SK-N-SH (cell line): Measurements from ENCODE around the gene SEC24B. TPM values are rescaled to one million over a fixed set of nuclear protein-coding genes. Genes with fewer than 3 reads are reported as not detected.

Experiments used
- CTCF ChIA-PET: fragments of 300-600, 350-600 bp; formaldehyde crosslinking; extraction: SDS; loops from one replicate; lab custom pipeline; 2021; lab: Yijun Ruan, JAX
- POLR2A ChIA-PET: fragments of 350-600 bp; sonication (Branson Sonifier 250); formaldehyde crosslinking; extraction: SDS; loops from one replicate; lab custom pipeline; 2020; ENCODE audit warnings: antibody characterized with exemption, inconsistent platforms; lab: Yijun Ruan, JAX
- DNase-seq: peaks from one replicate; pipeline ENCODE4 v3.0.0; 2012
- H2AFZ ChIP-seq: fragments of 200-600 bp; sonication (generic); 2 replicates; pipeline ENCODE4 v1.8.1; 2016; ENCODE audit warnings: antibody characterized with exemption, mild to moderate bottlenecking, low read depth
- H3F3A ChIP-seq: fragments of 200-600 bp; sonication (generic); replicated peaks from 2 replicates; pipeline ENCODE3; 2016; ENCODE audit warnings: antibody characterized with exemption, mild to moderate bottlenecking; ENCODE audit not compliant: insufficient read depth
- H3K27ac ChIP-seq, 2 experiments: fragments of 200-500 bp in 1 of 2; fragments of 200-600 bp in 1 of 2; sonication (Bioruptor generic) in 1 of 2; sonication (generic), shearing (Covaris generic) in 1 of 2; 2 replicates each; pipeline versions ENCODE4 v1.5.1 to v1.6.1; 2014 to 2016; ENCODE audit warnings: low read depth in 2 of 2, inconsistent platforms in 1 of 2, low read length in 1 of 2, mild to moderate bottlenecking in 1 of 2, mixed read lengths in 1 of 2
- H3K27me3 ChIP-seq: fragments of 200-600 bp; sonication (generic), shearing (Covaris generic); 2 replicates; pipeline ENCODE4 v1.6.1; 2016; ENCODE audit warnings: mixed run types; ENCODE audit not compliant: insufficient read depth
- H3K36me3 ChIP-seq, 2 experiments: fragments of 200-500 bp in 1 of 2; fragments of 200-600 bp in 1 of 2; sonication (Bioruptor generic) in 1 of 2; sonication (generic) in 1 of 2; replicated peaks in 1 of 2; 2 replicates each; pipeline versions ENCODE3 to v1.5.1; 2014 to 2016; ENCODE audit warnings: low read length in 1 of 2, mild to moderate bottlenecking in 1 of 2; ENCODE audit not compliant: insufficient read depth in 2 of 2, control insufficient read depth in 1 of 2
- H3K4me1 ChIP-seq, 2 experiments: fragments of 200-500 bp in 1 of 2; fragments of 200-600 bp in 1 of 2; sonication (Bioruptor generic) in 1 of 2; sonication (generic), shearing (Covaris generic) in 1 of 2; 2 replicates each; pipeline versions ENCODE4 v1.5.1 to v1.6.1; 2014 to 2016; ENCODE audit warnings: low read depth in 1 of 2, low read length in 1 of 2, mixed run types in 1 of 2; ENCODE audit not compliant: insufficient read depth in 2 of 2, control insufficient read depth in 1 of 2
- H3K4me2 ChIP-seq: fragments of 200-600 bp; sonication (generic), shearing (Covaris generic); 2 replicates; pipeline ENCODE4 v1.6.1; 2017; ENCODE audit warnings: mixed run types
- H3K4me3 ChIP-seq, 2 experiments: fragments of 200-500 bp in 1 of 2; fragments of 200-600 bp in 1 of 2; sonication (Bioruptor generic) in 1 of 2; sonication (generic), shearing (Covaris generic) in 1 of 2; 2 replicates each; pipeline versions ENCODE4 v1.5.1 to v1.8.1; 2014 to 2016; ENCODE audit warnings: low read depth in 2 of 2, inconsistent platforms in 1 of 2, low read length in 1 of 2, mild to moderate bottlenecking in 1 of 2, mixed read lengths in 1 of 2, moderate library complexity in 1 of 2
- H3K79me2 ChIP-seq: fragments of 200-600 bp; sonication (generic); 2 replicates; pipeline ENCODE4 v1.8.1; 2017; ENCODE audit warnings: mild to moderate bottlenecking; ENCODE audit not compliant: insufficient read depth
- H3K9ac ChIP-seq: fragments of 200-600 bp; sonication (generic); 2 replicates; pipeline ENCODE4 v1.6.1; 2017; ENCODE audit warnings: mixed run types
- H3K9me2 ChIP-seq: fragments of 200-600 bp; sonication (generic); 2 replicates; pipeline ENCODE4 v1.6.1; 2017; ENCODE audit warnings: mixed run types
- H3K9me3 ChIP-seq: fragments of 200-600 bp; sonication (generic); 2 replicates; pipeline ENCODE4 v1.6.1; 2017; ENCODE audit warnings: mixed run types, mild to moderate bottlenecking, moderate library complexity
- H4K20me1 ChIP-seq: fragments of 200-600 bp; sonication (generic); 2 replicates; pipeline ENCODE4 v1.6.1; 2017; ENCODE audit warnings: mild to moderate bottlenecking, mixed run types; ENCODE audit not compliant: insufficient read depth
- CHD2 ChIP-seq: fragments of 150-350 bp; IDR thresholded peaks from 2 replicates; pipeline ENCODE4 v1.6.1; 2018; ENCODE audit warnings: low read length; ENCODE audit not compliant: partially characterized antibody
- ELF1 ChIP-seq: IDR thresholded peaks from 2 replicates; pipeline ENCODE4 v1.4.0; 2012
- EP300 ChIP-seq, 2 experiments: IDR thresholded peaks; 2 replicates each; pipeline versions ENCODE4 v1.4.0 to v1.6.1; 2012; ENCODE audit warnings: borderline replicate concordance in 1 of 2, low read depth in 1 of 2, low read length in 1 of 2
- FOSL2 ChIP-seq: IDR thresholded peaks from 2 replicates; pipeline ENCODE4 v1.4.0; 2012; ENCODE audit warnings: low read depth, mild to moderate bottlenecking, moderate library complexity, borderline replicate concordance
- FOXJ3 ChIP-seq: sonication (generic); formaldehyde crosslinking; IDR thresholded peaks from 2 replicates; pipeline ENCODE4 v1.5.1; 2020; ENCODE audit warnings: mild to moderate bottlenecking, missing genetic modification reagents
- GABPA ChIP-seq: IDR thresholded peaks from 2 replicates; pipeline ENCODE4 v1.4.0; 2012; ENCODE audit warnings: low read depth, mild to moderate bottlenecking
- JUND ChIP-seq: IDR thresholded peaks from 2 replicates; pipeline ENCODE4 v1.4.0; 2012
- MEF2A ChIP-seq: IDR thresholded peaks from 2 replicates; pipeline ENCODE4 v1.4.0; 2012; ENCODE audit warnings: low read depth, borderline replicate concordance
- NFIC ChIP-seq: IDR thresholded peaks from 2 replicates; pipeline ENCODE4 v1.4.0; 2012; ENCODE audit warnings: borderline replicate concordance
- POLR2AphosphoS5 ChIP-seq: IDR thresholded peaks from 2 replicates; pipeline ENCODE4 v1.6.1; 2012; ENCODE audit warnings: low read depth, low read length
- RAD21 ChIP-seq: IDR thresholded peaks from 2 replicates; pipeline ENCODE4 v1.6.1; 2012; ENCODE audit warnings: mild to moderate bottlenecking, low read length
- RCOR1 ChIP-seq: fragments of 150-350 bp; IDR thresholded peaks from 2 replicates; pipeline ENCODE4 v1.6.1; 2017; ENCODE audit warnings: antibody characterized with exemption, low read length
- TAF1 ChIP-seq: IDR thresholded peaks from 2 replicates; pipeline ENCODE4 v1.6.1; 2012; ENCODE audit warnings: low read depth, mild to moderate bottlenecking, low read length, moderate library complexity, borderline replicate concordance
- TCF12 ChIP-seq: IDR thresholded peaks from 2 replicates; pipeline ENCODE4 v1.4.0; 2012
- TEAD4 ChIP-seq: IDR thresholded peaks from 2 replicates; pipeline ENCODE4 v1.4.0; 2012; ENCODE audit warnings: mild to moderate bottlenecking, borderline replicate concordance; ENCODE audit not compliant: insufficient read depth
- USF1 ChIP-seq: IDR thresholded peaks from 2 replicates; pipeline ENCODE4 v1.4.0; 2012; ENCODE audit warnings: low read depth, borderline replicate concordance
- YY1 ChIP-seq: IDR thresholded peaks from 2 replicates; pipeline ENCODE4 v1.4.0; 2012; ENCODE audit warnings: low read depth, mild to moderate bottlenecking
- WGBS: methylation state at CpG from one replicate; pipeline ENCODE4 v1.1.6; 2017; ENCODE audit warnings: low lambda C conversion rate; 5-methylcytosine and 5-hydroxymethylcytosine counted together
- polyA plus RNA-seq, 3 experiments: library from polyadenylated mRNA; depleted of rRNA; stranded (reverse); fragments of >200 nt; gene quantifications; 2 replicates each; pipeline ENCODE4 v1.2.3, GENCODE V29; 2012
- TF ChIP-seq, protein P1 (sequence below): fragments of 150-350 bp; IDR thresholded peaks from 2 replicates; pipeline ENCODE4 v1.6.1; 2017; ENCODE audit warnings: antibody characterized with exemption, low read length, low read depth, borderline replicate concordance
- TF ChIP-seq, protein P2 (sequence below): fragments of 200-600 bp; sonication (generic); IDR thresholded peaks from 2 replicates; pipeline ENCODE4 v1.6.1; 2017; ENCODE audit warnings: antibody characterized with exemption, mild to moderate bottlenecking, moderate library complexity
- TF ChIP-seq, protein P3 (sequence below): IDR thresholded peaks from 2 replicates; pipeline ENCODE4 v1.4.0; 2012; ENCODE audit warnings: low read depth

The SEC24B gene
- polyA plus RNA-seq, 1 of the 3 experiments (the other 2 are of a cell fraction): 23.0 TPM

DNA sequence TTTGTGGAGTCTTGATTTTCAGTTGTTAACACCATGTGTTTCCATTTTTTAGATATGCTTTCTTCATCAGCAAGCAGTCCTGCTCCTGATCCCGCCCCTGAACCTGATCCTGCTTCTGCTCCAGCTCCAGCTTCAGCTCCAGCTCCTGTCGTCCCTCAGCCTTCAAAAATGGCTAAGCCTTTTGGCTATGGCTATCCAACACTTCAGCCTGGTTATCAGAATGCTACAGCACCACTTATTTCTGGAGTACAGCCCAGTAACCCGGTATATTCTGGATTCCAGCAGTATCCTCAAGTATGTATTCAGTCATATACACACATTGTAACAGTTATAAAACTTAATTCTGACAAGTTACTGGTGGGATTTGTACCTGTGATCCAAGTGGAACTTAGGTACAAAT lies 60.9 kb downstream of the SEC24B start:
- Histone ChIP-seq H3K4me3 (no peak overlapping the region), H3K79me2 (peaks cover 60% of the 10 kb centered on the region), H3K27ac (no peak overlapping the region; a peak in 1 of 4 replicates), H3F3A (no peaks in the 10 kb centered on the region), H3K9me3 (no peaks in the 10 kb centered on the region), H3K9me2 (no peaks in the 10 kb centered on the region), H3K4me1 (no peaks in the 10 kb centered on the region; a peak in 1 of 4 replicates), H4K20me1 (no peaks in the 10 kb centered on the region), H2AFZ (no peak overlapping the region), H3K9ac (no peak overlapping the region), H3K27me3 (no peaks in the 10 kb centered on the region), H3K4me2 (no peak overlapping the region), H3K36me3 (peaks cover 58 to 71% of the 10 kb centered on the region in 2 experiments)
- DNase-seq: no peak
- WGBS: 98% methylated on average over 3 of the region's 3 CpGs
- ChIA-PET CTCF (interaction anchor here (1.3 kb wide), 1 partner anchor 61 kb away, joined by 3 read pairs; the partner anchor contains the start of gene SEC24B), POLR2A (interaction anchor here (0.5 kb wide), 1 partner anchor 40 kb away, joined by 3 read pairs; no protein-coding TSS in a partner anchor)
- TF ChIP-seq JUND (no peak), YY1 (no peak), GABPA (no peak), RCOR1 (no peak), FOSL2 (no peak), EP300 (IDR thresholded peaks at IDR 0.05; ENCODE audit: borderline replicate concordance in 1 of 2, low read depth in 1 of 2, low read length in 1 of 2) (no peak), MEF2A (no peak), RAD21 (no peak), USF1 (no peak), TAF1 (no peak), POLR2AphosphoS5 (no peak), NFIC (no peak), ELF1 (no peak), FOXJ3 (CRISPR knock-in tag) (no peak), CHD2 (no peak), TEAD4 (no peak), TCF12 (no peak)
- TF ChIP-seq, protein P1, sequence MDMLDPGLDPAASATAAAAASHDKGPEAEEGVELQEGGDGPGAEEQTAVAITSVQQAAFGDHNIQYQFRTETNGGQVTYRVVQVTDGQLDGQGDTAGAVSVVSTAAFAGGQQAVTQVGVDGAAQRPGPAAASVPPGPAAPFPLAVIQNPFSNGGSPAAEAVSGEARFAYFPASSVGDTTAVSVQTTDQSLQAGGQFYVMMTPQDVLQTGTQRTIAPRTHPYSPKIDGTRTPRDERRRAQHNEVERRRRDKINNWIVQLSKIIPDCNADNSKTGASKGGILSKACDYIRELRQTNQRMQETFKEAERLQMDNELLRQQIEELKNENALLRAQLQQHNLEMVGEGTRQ: no peak
- TF ChIP-seq, protein P2, sequence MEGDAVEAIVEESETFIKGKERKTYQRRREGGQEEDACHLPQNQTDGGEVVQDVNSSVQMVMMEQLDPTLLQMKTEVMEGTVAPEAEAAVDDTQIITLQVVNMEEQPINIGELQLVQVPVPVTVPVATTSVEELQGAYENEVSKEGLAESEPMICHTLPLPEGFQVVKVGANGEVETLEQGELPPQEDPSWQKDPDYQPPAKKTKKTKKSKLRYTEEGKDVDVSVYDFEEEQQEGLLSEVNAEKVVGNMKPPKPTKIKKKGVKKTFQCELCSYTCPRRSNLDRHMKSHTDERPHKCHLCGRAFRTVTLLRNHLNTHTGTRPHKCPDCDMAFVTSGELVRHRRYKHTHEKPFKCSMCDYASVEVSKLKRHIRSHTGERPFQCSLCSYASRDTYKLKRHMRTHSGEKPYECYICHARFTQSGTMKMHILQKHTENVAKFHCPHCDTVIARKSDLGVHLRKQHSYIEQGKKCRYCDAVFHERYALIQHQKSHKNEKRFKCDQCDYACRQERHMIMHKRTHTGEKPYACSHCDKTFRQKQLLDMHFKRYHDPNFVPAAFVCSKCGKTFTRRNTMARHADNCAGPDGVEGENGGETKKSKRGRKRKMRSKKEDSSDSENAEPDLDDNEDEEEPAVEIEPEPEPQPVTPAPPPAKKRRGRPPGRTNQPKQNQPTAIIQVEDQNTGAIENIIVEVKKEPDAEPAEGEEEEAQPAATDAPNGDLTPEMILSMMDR: no peak
- TF ChIP-seq, protein P3, sequence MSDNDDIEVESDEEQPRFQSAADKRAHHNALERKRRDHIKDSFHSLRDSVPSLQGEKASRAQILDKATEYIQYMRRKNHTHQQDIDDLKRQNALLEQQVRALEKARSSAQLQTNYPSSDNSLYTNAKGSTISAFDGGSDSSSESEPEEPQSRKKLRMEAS: no peak
